ENCODE data around the gene GREB1.

Gene GREB1

DNA sequence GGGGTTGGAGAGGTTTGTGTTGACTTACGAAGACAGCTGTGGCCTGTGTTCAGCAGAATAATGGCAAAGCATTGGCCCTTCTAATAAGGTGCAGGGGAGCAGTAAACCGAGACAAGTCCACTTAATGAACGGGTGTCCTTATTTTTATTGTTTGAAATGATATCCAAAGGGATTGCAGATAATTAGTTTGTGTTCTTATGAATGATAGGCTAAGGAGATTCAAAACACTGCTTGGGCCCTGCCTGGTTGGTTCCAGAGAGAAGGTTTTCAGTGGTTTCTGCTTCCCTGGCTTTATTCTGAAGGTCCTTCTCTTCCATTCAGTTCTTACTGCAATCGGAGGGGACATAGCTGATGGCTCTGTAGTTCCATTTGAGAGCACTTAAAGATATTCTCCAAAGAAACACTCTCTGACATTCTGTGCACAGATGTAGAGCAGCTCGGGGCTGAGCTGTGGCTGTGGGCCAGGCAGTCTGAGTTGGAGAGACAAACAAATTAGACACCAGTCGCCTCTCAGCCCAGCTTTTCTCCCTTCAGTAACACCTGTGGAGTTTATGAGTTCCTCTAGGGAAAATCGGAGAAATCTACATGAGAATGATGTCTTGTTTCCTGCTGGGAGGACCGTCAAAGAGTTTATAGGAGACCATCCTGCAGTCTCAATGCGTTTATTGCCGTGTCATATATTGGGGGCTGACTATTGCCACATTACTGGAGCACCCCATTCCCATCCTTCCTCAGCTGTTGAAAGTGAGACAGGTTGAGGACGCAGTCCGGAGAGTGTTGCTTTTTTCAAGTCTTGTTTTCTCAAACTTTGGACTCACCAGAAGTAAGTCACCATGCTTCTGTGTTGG is 6.5 kb downstream of the GREB1 start:
- DNase-seq (ENCODE audit: low spot score): no peak

- DNase-seq (ENCODE audit: low spot score): no peak
Measured at GRCh38 chr2:11540996-11541692, 7.3 kb downstream of the GREB1 start.

- DNase-seq (ENCODE audit: low spot score): no peak
Measured at GRCh38 chr2:11541693-11542274, 7.9 kb downstream of the GREB1 start.

GRCh38 chr2:11542275-11542819 is 8.5 kb downstream of the GREB1 start:
- DNase-seq (ENCODE audit: low spot score): no peak

GRCh38 chr2:11543337-11544216 is 9.7 kb downstream of the GREB1 start:
- DNase-seq (ENCODE audit: low spot score): no peak

- DNase-seq (ENCODE audit: low spot score): peak; percentile 63
Measured at GRCh38 chr2:11546072-11546471, 12.2 kb downstream of the GREB1 start.

GRCh38 chr2:11547912-11548497 is 14.2 kb downstream of the GREB1 start:
- DNase-seq (ENCODE audit: low spot score): no peak

DNA sequence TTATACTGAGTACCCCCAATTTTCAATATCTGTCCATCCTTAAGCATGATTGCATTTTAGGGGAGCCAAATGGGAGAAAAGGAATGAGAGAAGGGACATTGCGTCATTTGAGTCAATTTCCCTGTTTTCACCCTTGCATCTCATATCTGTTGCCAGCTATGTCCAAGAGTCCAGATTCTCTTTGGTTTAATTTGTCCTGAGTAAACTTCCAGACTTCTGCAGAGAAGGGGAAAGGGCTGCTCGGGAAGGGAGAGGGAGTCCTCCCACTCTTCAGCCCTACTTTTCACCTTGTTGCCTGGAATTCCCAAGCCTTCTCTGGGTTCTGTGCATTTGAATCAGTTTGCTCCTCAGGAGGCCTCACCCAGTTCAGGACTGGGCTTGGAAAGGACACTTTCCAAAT is 16.5 kb downstream of the GREB1 start:
- DNase-seq (ENCODE audit: low spot score): no peak

DNA sequence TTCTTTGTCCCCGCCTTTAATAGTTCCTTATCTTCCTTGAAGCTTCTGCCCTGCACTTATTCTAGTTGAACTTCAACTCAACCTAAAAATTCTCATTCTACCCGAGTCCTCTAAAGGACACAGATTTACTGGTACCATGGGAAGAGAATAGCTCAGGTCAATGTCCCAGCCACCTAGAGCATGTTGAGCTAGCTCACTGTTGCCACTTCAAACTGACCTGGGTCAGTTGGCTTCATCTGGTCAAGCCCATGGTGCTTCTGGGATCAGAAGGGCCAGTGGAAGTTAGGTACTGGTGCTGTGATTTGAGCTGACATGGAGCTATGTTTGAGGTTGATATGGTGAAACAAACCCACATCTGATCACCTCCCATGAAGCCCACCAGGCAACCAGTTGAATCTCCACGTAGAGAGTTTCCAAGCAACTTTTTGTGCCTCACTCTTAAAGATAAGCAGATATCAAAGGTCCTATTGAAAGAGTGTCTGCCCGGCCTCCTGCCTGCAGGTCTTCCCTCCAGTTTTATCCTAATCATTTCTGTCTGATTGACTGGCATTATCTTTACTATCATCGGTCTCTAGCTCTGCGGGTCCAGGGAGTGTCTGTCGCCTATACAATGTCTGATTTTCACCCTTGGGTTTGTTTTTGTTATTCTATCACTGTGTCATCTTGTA is 17.2 kb downstream of the GREB1 start:
- no peak for DNase-seq (ENCODE audit: low spot score)

DNA sequence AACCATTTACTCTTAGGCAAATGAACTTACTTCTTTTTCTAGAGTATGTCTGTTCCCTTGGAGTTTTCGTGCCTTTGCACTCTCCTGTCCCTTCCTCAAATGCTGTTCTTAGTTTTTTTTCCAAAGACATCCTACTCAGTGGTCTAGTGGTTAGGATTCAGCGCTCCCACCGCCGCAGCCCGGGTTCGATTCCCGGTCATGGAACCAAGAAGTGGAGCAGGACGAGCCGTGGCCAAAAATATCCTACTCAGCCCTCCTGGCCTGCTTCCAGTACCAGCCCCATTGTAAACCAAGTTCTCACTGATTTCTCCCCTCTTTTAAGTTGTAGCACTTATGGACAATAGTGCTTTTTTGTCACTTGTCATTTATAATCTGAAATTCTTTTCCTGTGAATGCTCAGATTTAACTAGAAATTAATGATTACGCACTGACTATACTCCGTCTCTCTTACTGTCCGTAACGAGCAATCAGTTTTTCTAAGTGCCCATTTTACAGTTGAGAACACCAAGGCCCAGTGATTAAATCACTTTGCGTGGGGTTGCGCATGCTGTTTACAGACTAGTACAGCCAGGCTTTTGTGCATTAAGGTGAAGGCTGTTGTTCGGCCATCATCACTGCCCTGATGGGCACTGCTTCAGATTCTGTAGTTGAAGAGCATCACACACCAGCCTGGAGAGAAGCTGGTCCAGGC is 17.9 kb downstream of the GREB1 start:
- DNase-seq (ENCODE audit: low spot score): no peak

- no peak for DNase-seq (ENCODE audit: low spot score)
Measured at GRCh38 chr2:11552260-11552638, 18.4 kb downstream of the GREB1 start.

DNA sequence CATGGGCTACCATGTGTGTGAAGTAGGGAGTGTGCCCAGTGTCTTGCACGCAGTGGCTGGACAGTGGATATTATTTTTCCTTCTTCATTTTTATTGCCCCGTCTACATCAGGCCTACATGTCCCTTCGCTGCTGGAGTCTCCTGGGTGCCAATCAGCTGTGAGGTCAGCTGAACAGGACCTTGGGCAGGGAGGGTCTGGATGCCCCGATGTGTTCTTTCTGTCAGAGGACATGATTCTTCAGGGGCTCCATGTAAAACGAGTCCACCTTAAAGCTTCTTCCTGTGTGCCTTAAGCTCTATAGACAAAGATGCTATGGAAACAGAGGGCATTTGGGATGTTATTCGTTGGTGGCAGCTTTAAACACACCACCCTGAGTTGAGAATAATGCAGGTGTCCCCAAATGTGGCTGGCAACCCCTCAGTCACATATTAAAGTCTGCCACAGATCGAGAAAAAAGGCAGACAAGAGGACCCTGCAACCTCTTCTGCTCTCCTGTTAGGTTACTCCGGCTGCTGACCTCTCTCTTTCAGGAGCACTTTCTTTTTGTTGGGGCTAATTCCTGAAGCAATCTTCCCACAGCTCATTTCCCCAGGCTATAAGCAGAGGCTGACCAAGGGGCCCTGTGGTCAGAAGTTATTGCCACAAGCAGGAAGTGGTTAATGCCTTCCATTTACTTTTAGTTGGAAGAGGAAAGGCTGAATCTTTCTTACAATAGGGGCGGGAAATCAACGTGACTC is 20.0 kb downstream of the GREB1 start:
- no peak for DNase-seq (ENCODE audit: low spot score)

DNA sequence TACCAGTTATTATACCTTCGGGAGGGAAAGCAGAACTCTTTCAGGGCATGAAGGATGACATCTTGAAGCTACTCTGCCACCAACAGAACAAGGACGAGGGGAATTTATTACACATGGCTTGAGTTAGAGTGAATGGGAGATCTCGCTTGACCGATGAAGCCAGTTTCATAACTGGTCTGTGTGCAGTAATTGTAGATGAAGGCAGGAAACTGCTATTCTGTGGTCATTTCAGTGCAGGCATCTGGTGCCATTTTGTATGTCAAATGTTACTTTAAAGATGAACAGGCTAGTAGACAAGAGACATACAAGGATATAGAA is 20.5 kb downstream of the GREB1 start:
- no peak for DNase-seq (ENCODE audit: low spot score)

DNA sequence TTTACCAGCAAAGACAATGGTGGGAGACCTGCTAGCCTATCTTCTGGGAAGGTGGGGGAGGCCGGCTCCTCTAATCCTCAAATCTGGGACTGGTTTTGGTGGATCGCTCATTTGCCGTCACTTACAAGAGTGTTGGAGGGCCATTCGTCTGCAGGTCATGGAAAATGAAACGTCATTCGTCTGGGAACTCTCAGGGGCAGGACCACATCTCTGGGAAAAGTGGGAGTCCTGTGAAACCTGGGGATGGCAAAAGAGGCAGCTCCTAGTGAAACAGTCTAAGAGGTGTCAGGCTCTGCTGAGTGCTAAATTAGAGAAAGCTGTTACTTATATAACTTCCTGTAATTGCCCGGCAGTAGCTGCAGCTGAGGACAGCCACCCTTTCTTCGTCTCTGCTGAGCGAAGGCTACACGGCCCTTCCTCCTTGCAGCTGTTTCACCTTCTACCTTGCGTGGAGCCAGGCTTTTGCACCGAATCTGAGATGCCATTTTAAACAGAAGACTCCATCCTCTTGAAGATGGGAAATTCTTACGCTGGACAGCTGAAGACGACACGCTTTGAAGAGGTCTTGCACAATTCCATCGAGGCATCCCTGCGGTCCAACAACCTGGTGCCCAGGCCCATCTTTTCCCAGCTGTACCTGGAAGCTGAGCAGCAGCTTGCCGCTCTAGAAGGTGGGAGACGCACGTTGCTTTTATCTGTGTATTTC is 22.4 kb downstream of the GREB1 start:
- DNase-seq (ENCODE audit: low spot score): no peak

DNA sequence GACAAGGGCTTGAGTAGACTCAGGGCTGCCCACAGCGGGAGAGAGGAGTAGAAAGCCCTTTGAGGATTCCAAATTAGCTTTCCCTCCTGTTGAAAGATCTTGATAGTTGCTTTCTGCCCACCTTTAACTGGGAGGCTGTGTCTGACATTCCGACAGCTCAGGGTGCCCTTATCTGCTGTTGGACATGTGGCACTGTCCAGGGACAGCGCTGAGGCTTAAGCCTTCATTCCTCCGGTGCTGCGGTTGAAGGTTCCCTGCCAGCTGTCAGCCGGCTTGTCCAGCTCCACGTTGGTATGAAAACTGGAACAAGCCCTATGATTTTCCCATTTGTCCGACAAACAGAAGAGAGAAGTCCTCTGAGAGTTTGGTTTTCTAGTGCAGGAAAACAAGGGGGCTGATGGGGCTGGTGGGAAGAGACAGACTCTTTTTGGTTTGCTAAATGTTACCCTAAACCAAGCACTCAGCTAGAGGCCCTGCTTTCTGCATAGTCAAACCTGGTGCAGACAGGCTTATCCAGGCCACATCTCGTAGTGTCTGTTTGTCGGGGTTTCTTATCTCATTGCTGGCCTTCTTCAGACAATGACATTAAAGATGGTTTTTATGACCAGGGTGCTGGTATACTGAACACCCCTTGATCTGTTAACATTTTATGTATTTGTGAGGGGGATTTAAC is 24.5 kb downstream of the GREB1 start:
- DNase-seq (ENCODE audit: low spot score): no peak

DNA sequence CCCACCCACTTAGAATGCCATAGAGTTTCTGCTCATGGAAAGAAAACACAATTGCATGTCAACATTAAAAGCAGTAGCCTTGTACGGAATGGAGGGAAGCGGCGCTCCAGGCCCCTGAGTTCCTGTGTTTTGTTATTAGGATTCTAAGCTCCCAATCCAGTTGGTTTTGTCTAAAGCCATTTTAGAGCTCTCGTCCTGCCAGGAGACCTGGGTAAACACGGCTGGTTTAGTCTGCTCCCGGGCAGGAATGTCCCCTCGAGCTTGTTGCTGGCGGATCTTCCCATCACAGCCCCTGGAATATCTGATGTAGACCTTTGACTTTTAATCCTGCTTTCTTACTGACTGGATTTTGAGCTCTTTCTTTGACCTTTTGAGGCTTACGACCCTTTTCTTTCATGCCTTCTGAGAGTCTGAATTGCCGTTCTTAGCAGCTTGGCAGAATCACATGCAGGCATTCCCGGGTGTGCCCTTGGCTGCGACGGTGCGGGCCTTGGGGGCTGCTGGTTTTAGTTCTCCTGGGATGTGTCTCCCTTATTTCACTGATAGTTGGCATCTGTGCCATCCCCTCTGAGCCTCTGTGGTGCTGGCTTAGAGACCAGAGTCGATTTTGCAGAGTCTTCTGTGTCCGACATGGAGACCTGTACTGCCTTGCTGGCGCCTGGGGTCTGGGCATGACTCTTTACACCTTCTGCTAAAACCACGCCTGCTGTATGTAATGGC is 25.4 kb downstream of the GREB1 start:
- no peak for DNase-seq (ENCODE audit: low spot score)

DNA sequence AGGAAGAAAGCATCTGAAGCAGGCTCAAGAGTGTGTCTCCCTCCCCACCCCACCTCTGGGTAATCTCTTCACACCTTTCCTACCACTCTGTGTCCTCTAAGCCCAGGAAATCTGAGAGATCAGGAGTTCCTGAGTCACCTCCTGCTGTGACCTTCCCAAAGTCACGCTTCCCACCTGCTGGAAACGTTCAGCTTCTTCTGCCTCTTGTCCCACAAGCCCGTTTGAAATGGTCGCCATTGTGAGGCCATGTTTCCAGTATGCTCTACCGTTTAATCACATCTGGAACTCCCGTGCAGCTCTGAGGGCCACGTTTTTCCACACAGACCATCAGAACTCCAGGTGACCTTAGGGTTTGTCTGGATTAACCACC is 25.9 kb downstream of the GREB1 start:
- DNase-seq (ENCODE audit: low spot score): no peak

DNA sequence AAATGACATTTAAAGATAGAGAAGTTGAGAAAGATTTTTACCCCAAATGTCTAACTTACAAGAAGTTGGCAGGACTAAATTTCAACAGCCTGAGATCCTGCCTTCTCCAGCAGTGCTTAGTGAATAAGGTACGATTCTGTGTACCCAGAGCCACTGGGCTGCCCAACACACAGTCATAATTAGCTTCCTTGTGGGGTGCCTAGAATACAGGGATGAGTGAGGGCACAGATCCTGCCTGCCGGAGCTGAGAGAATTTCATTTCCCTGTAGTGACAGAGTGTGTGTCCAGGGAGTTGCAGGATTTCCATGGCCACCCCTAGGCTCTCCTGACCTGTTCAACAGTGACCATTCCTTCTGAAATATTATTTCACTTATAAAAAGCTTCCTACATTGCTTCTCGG is 27.0 kb downstream of the GREB1 start:
- DNase-seq (ENCODE audit: low spot score): no peak

All from globus pallidus (tissue), 1 donor.